CD4-positive, alpha-beta T cell (primary cell): ENCODE results near the gene RAB35. TPM values are rescaled to one million over a fixed set of nuclear protein-coding genes. Genes with fewer than 3 reads are reported as not detected.

Source experiments
- ATAC-seq: fragments of 200-7000 bp; cut with Tn5 transposase; one replicate; pipeline ENCODE4 v1.10.0; 2022; ENCODE audit warnings: mild to moderate bottlenecking; ENCODE audit not compliant: poor library complexity
- CTCF ChIA-PET: fragments of 350-600 bp; sonication (Branson Sonifier 250); formaldehyde crosslinking; loops from one replicate; lab custom pipeline; 2021; ENCODE audit warnings: antibody characterized with exemption, inconsistent platforms; lab: Charles Lee
- POLR2A ChIA-PET: fragments of 350-600 bp; sonication (Branson Sonifier 250); formaldehyde crosslinking; loops from one replicate; lab custom pipeline; 2021; ENCODE audit warnings: antibody characterized with exemption, inconsistent platforms; lab: Charles Lee
- DNase-seq, 14 experiments: peaks; one replicate each; pipeline ENCODE4 v3.0.0-alpha.2; 2013 to 2020; ENCODE audit warnings: mixed read lengths in 2 of 14
- H3K27ac ChIP-seq, 2 donors: one replicate each; pipeline versions ENCODE4 v1.5.1 to v1.7.0; 2013; ENCODE audit warnings: low read length in 2 of 2, low read depth in 1 of 2, mild to moderate bottlenecking in 1 of 2
- H3K27me3 ChIP-seq, 2 experiments: 1 replicate in 1 of 2; 2 replicates in 1 of 2; pipeline versions ENCODE4 v1.6.1 to v1.7.0; 2013; ENCODE audit warnings: low read length in 2 of 2, control low read depth in 1 of 2, mild to moderate bottlenecking in 1 of 2, moderate library complexity in 1 of 2; ENCODE audit not compliant: insufficient read depth in 2 of 2, control insufficient read depth in 1 of 2
- H3K36me3 ChIP-seq: one replicate; pipeline ENCODE4 v1.6.1; 2013; ENCODE audit warnings: low read length, control low read depth; ENCODE audit not compliant: insufficient read depth
- H3K4me1 ChIP-seq: one replicate; pipeline ENCODE4 v1.6.1; 2013; ENCODE audit warnings: low read length, control low read depth; ENCODE audit not compliant: insufficient read depth
- H3K4me3 ChIP-seq: one replicate; pipeline ENCODE4 v1.5.1; 2013; ENCODE audit warnings: mild to moderate bottlenecking, low read length, moderate library complexity
- H3K9me3 ChIP-seq, 2 experiments: 1 replicate in 1 of 2; 2 replicates in 1 of 2; pipeline versions ENCODE4 v1.6.1 to v1.7.0; 2013; ENCODE audit warnings: low read length in 2 of 2, mild to moderate bottlenecking in 2 of 2, control low read depth in 1 of 2, moderate library complexity in 1 of 2; ENCODE audit not compliant: control insufficient read depth in 1 of 2, insufficient read depth in 1 of 2
- H3K27ac Mint-ChIP-seq: one replicate; pipeline ENCODE4 v1.8.0; 2020; ENCODE audit warnings: mixed read lengths
- H3K27me3 Mint-ChIP-seq: one replicate; pipeline ENCODE4 v1.8.0; 2021; ENCODE audit warnings: mixed read lengths
- H3K36me3 Mint-ChIP-seq: one replicate; pipeline ENCODE4 v1.8.0; 2021; ENCODE audit warnings: low read depth, mixed read lengths
- H3K4me1 Mint-ChIP-seq: one replicate; pipeline ENCODE4 v1.8.0; 2021; ENCODE audit warnings: low read depth, mixed read lengths
- H3K4me3 Mint-ChIP-seq: one replicate; pipeline ENCODE4 v1.8.0; 2020; ENCODE audit warnings: mild to moderate bottlenecking, mixed read lengths
- H3K9me3 Mint-ChIP-seq: one replicate; pipeline ENCODE4 v1.8.0; 2020; ENCODE audit warnings: mixed read lengths
- CTCF ChIP-seq: fragments of 200-600 bp; IDR thresholded peaks from one replicate; pipeline ENCODE4 v1.8.0; 2022; ENCODE audit warnings: antibody characterized with exemption, mild to moderate bottlenecking
- intact Hi-C, 2 experiments: fragments of 100-400 bp; cut with DNase I in 1 of 2; cut with micrococcal nuclease in 1 of 2; formaldehyde crosslinking; loops; one replicate each; pipeline versions ENCODE4 v1.15.1 to v1.9.0; 2023 to 2025; cut with DNase I, micrococcal nuclease
- total RNA-seq, 174 experiments: library from RNA in 2 of 174; stranded (reverse) in 2 of 174; gene quantifications; one replicate each; pipeline ENCODE4 v1.2.3 and lab custom pipeline; 2021 to 2026

The RAB35 gene
- total RNA-seq, 2 experiments from 2014 or later = 49.7 to 53.8 TPM

DNA sequence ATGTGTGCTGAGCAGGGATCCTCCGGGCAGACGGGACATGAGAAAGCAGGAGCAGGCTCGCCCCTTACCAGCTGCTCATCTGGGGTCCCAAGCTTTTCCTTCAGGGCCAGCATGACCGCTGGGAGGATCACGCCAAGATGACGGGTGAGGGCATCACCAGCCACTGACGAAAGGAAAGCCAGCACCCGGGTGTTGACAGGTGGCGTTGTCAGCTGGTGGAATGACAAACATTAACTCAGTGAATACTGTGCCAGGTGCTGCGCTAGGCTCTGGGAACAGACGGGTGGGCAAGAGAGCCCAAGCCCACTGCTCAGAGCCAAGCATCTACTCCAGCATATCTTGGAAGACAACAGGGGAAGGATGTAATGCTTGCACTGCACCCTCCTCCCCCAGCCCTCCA, 21.3 kb upstream of the RAB35 start:
- H3K4me3 ChIP-seq = no peak overlapping the region
- Mint-ChIP-seq H3K4me3 (no peak overlapping the region), H3K4me1 (no peaks in the 10 kb centered on the region), H3K36me3 (peaks cover 91% of the 10 kb centered on the region), H3K27ac (no peak overlapping the region), H3K9me3 (no peaks in the 10 kb centered on the region), H3K27me3 (no peaks in the 10 kb centered on the region)
- ChIA-PET CTCF (interaction anchor here (1.0 kb wide), 1 partner anchor 22 kb away, joined by 3 read pairs; no protein-coding TSS in a partner anchor), POLR2A (no interaction called here)
- peaks cover 92% of the 10 kb centered on the region for H3K36me3 ChIP-seq
- DNase-seq (no peak), ATAC-seq (no peak)
- no peaks in the 10 kb centered on the region for H3K4me1 ChIP-seq
- H3K27me3 ChIP-seq = no peaks in the 10 kb centered on the region
- H3K27ac ChIP-seq = no peak overlapping the region
- TF ChIP-seq CTCF = no peak
- intact Hi-C loops = no loop called here
- H3K9me3 ChIP-seq = no peaks in the 10 kb centered on the region

GRCh38 chr12:120136093-120136770, 19.7 kb upstream of the RAB35 start:
- no peak overlapping the region for H3K4me3 ChIP-seq
- no peaks in the 10 kb centered on the region for H3K27me3 Mint-ChIP-seq
- ATAC-seq (no peak), DNase-seq (no peak)
- peaks cover 91% of the 10 kb centered on the region for H3K36me3 Mint-ChIP-seq
- POLR2A ChIA-PET = no interaction called here
- peaks cover 92% of the 10 kb centered on the region for H3K36me3 ChIP-seq
- no peaks in the 10 kb centered on the region for H3K27me3 ChIP-seq
- no peak overlapping the region for H3K27ac Mint-ChIP-seq
- H3K9me3 ChIP-seq = no peaks in the 10 kb centered on the region
- intact Hi-C loops = no loop called here
- H3K4me1 Mint-ChIP-seq = no peaks in the 10 kb centered on the region
- no peaks in the 10 kb centered on the region for H3K4me1 ChIP-seq
- CTCF ChIA-PET = no interaction called here
- H3K9me3 Mint-ChIP-seq = no peaks in the 10 kb centered on the region
- no peak overlapping the region for H3K27ac ChIP-seq
- H3K4me3 Mint-ChIP-seq = no peak overlapping the region
- no peak for TF ChIP-seq CTCF

- Mint-ChIP-seq H3K4me1 (no peaks in the 10 kb centered on the region), H3K4me3 (no peak overlapping the region), H3K27me3 (no peaks in the 10 kb centered on the region), H3K27ac (no peak overlapping the region), H3K36me3 (peaks cover 88% of the 10 kb centered on the region), H3K9me3 (no peaks in the 10 kb centered on the region)
- Histone ChIP-seq H3K27me3 (no peaks in the 10 kb centered on the region), H3K9me3 (no peaks in the 10 kb centered on the region), H3K36me3 (peaks cover 92% of the 10 kb centered on the region), H3K4me1 (no peaks in the 10 kb centered on the region), H3K4me3 (no peak overlapping the region), H3K27ac (no peak overlapping the region)
- DNase-seq (no peak), ATAC-seq (no peak)
- ChIA-PET POLR2A (interaction anchor here (2.7 kb wide), 1 partner anchor 17 kb away, joined by 7 read pairs; the partner anchor contains the start of gene RAB35), CTCF (no interaction called here)
- no peak for TF ChIP-seq CTCF
- intact Hi-C loops = no loop called here
Measured at GRCh38 chr12:120134307-120134980, 17.9 kb upstream of the RAB35 start.
